GM18858 (cell line): ENCODE measurements around the gene ADAM10.

Experiments
- ATAC-seq: cut with Tn5 transposase; IDR thresholded peaks from one replicate; pipeline ENCODE4 v1.9.1; 2021; ENCODE audit not compliant: unreplicated experiment

Gene ADAM10

GRCh38 chr15:58556028-58556361 is 193.5 kb downstream of the ADAM10 start:
- no peak for ATAC-seq

DNA sequence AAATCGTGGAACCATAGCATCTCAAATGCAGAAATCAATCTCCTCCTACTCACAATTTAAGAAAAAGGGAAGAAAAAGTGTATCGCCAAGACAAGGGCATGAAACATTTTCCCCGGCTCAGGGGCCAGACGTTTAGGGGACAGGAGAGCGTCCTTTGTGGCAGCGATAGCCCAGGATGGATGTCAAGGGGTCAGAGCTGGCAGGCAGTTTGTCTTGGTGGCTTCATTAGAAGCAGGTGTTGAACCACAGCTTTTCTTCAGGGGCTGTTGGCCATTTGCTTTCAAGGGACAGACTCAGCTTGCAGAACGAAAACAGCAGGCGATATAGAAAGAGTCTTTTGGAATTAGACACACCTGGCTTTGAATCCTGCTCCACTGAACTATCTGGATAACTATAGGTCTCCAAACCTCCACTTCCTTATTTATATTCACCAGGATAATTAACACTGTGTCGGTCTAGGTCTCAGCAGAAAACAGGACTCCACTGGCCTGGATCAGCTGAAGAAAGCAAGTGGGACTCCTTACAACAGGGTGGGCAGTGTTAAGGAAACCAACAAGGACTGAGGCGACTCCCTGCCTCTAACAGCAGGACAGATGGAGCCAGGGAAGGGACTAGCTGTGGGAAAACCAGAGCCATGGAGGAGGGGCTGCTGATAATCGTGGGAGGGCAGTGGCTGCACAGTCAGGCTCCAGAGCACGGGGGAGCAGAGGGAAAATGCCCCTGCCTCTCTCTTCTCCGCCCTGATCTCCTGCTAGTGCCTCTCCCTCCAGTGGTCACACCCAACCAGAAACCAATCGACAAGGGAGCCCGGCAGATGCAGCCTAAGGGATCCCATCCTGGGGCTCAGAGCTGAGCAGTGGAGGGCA is 194.1 kb downstream of the ADAM10 start:
- ATAC-seq, result no peak

DNA sequence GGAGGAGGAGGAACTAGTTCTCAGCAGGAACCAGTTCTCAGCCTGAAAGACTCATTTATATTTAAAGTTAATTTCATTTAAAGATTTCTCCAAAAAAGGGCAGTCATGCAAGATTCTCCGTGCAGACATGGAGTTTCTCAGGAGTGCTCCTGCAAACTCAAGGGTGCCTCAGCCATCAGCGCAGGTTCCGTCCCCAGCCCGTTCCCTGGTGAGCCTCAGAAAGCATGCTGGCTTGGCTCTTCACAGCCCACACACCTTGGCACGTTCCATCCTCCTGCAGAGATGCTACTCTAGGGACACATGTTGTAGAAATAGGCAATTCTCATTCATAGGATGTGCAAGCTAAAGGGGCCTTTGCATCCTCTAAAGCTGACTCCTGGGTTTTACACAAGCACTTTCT is 194.7 kb downstream of the ADAM10 start:
- ATAC-seq, result no peak

- no peak for ATAC-seq
Measured at GRCh38 chr15:58553365-58553918, 196.1 kb downstream of the ADAM10 start.

DNA sequence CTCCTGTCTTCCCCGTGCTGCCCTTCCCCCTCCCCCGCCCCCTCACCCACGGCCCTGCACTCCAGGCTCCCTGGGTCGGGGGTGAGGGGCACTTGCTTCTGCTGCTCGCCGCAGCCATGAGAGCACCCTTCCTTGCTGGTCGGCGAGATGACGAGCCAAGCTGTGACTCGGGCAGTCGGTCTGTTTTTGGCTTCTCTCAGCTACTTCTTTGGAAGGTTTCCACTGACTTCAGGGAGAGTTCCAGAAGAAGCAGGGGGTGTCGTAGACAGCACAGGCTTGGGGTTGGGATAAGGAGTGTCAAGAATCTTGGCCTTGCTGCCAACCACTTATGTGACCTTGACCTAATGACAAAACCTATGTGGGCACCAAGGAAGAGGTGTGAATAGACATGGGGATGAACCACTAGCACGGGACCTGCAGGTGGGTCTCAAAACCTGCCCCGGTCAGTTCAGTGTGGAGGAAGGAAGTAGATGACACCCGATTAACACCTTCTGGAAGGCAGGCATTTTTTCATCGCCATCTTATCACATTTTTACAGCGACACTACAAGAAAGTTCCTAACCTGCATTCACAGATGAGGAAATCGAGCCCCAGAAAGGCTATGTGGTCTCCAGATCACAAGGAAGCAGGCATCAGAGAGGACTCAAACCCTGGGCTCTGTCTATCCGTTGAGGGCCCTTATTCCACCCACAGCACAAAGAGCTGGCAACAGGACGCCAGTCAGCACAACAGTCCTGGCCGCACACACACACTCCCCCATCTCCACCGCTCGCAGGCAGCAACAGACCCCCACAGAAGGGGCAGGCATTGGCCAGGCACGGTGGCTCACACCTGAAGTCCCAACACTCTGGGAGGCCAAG is 196.8 kb downstream of the ADAM10 start:
- no peak for ATAC-seq

DNA sequence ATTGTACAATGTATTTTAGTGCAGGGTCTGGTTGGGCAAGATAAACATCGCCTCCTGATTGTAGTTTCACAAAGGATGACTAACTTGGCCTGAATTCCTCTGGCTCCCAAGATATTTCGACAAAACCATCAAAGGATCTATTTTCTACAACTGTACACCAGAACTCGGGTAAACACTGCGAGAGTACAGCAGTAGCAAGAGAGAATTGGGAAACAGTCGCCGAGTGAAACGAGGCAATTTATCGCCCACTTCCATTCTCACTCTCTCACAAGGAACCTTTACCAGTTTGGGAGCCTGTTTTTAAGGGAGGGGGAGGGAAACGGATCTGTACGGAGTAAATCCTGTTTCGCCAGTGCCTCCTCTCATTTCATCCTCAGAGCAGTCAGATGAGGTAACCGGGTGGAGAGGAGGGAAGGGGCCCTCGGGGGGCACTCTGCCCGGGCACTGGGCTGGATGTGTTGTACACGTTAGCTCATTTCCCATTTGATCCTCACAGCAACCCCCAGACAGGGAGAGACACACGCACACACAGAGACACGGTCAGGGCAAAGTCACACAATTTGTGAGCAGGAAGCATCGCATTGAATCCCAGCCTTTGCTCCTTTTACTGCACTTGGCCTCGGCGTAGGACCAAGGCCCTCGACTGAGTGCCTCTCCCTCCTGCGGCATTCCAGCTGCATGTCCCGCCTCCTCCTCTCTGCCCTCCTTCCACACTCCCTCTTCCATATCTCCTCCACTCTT is 197.6 kb downstream of the ADAM10 start:
- no peak for ATAC-seq

GRCh38 chr15:58551084-58551763 is 198.3 kb downstream of the ADAM10 start:
- no peak for ATAC-seq

- no peak for ATAC-seq
Measured at GRCh38 chr15:58549785-58550074, 199.8 kb downstream of the ADAM10 start.

DNA sequence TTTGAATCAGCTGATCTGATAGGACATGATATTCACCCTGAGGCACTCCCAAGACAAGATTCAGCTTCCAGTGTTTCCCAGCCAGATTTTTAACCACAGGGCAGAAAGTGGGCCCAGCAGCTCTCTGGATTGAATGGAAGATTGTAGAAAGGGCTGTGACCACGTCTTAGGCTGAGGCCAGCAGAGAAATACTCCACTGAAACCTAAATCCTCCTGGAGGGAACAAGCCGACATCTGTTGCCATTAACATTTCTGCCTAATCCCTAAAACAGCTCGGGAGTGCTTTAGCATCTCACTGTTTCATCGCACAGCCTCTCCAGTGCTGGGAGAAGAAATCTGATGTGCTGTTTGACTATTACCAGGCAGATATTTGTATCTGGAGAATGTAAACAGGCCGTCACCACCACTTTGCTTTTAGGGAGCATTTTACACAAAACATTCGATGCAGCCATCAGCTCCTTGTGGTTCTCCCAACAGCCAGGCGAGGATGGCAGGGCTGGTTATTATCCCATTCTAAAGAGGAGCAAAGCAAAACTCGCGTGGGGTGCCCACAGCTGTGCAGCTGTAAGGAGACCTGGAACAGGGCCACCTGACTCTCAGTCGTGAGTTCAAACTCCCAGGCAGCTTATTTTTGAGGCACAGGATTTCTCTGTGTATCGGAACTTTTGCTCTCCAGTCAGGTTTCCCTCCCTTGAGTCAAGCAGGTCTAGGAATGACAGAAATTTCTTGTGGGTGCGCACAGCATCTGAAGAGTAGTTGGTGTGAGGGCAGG is 200.3 kb downstream of the ADAM10 start:
- ATAC-seq, result no peak

DNA sequence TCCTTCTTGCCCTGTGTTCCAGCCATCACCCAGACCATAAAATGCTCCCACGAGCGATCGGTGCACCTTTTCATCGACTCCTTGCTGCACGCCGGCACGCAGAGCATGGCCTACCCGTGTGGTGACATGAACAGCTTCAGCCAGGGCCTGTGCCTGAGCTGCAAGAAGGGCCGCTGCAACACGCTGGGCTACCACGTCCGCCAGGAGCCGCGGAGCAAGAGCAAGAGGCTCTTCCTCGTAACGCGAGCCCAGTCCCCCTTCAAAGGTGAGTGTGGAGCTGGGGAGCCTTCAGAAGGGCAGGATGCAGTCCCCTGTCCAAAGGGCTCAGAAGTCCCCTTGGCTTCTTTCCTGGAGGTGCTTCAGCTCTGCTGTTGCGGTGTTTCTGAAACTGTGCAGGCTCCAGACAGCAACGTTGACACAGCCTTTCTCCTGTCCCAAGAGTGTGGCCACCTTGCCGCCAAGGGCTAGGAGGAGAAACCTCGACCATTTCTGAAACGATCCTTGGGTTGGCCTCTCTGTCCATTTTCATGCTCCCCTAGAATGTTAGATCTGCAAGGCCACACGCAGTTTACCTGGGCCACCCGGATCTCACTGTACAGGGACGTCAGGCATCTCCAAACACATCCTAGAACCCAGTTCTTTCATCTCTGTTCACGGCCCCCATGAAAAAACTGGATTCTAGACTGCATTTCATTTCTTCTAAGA is 201.0 kb downstream of the ADAM10 start:
- ATAC-seq, result no peak

DNA sequence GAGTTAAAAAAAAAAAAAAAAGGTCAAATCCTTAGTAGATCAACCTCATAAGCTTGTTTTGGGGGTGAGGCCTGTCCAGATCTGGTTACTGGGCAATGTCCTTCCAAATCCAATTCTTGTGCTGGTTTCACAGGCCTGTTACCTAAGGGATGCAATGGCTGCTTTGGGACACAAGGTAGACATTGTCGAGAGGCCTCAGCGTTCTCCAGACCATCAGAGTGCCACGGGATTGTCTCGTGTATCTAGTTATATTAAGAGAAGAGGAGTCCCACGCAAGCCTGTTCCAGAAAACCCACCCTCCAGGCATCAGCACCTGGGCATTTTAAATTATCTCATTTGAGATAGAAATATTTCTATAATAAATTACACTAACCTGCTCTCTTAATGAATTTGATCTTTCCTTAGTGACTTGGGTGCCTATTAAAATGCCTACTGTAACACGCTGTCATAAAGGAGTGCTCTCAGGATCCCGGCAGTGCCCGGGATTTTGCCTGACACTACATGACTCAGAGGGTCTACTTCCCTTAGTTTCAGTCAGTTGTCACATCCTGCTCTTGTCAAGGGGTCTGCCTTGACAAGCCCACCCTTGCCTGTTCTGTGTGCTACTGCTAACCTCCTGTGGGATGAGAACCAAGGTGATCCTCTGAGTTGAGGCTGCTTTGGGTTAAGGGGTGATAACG is 201.7 kb downstream of the ADAM10 start:
- no peak for ATAC-seq

GRCh38 chr15:58546635-58547627 is 202.6 kb downstream of the ADAM10 start:
- ATAC-seq, result no peak

- ATAC-seq, result no peak
Measured at GRCh38 chr15:58546066-58546591, 203.4 kb downstream of the ADAM10 start.

GRCh38 chr15:58545307-58546065 is 204.0 kb downstream of the ADAM10 start:
- no peak for ATAC-seq

DNA sequence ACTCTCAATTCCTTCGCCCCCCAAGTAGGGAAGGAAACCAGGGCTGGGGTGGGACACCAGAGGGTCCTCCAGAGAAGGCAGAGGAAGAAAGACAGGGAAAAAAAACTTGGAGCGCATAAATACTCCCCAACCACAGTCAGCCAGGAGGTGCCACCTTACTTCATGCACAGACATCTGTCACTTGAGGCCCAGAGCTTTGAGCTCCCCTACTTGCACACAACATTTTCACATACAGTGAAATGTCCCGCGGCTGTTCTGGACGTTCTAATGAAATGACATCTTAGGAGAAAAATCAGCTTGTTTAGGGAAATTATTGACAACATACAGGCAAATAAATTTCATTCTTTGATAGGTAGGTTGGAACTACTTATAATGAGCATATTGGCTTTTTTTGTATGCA is 204.8 kb downstream of the ADAM10 start:
- no peak for ATAC-seq

- no peak for ATAC-seq
Measured at GRCh38 chr15:58543664-58544335, 205.7 kb downstream of the ADAM10 start.
